Liver (tissue), 9 donors: ENCODE results near the gene ASIC2. TPM values are rescaled to one million over a fixed set of nuclear protein-coding genes. Genes with fewer than 3 reads are reported as not detected.
A peak's percentile ranks its signal among the peaks of the same experiment; 100 is the strongest.

ENCODE experiments used
- DNase-seq: peaks from one replicate; pipeline ENCODE4 v3.0.0-alpha.2; 2017; ENCODE audit warnings: low spot score
- H3K27ac ChIP-seq, 2 donors: one replicate each; pipeline ENCODE4 v1.7.0; 2013; ENCODE audit warnings: inconsistent platforms in 2 of 2, low read length in 2 of 2, control low read depth in 1 of 2, low read depth in 1 of 2, mild to moderate bottlenecking in 1 of 2
- H3K27me3 ChIP-seq, 4 donors: one replicate each; pipeline versions ENCODE4 v1.6.1 to v1.7.0; 2013; ENCODE audit warnings: low read length in 3 of 4, inconsistent platforms in 1 of 4, mild to moderate bottlenecking in 1 of 4, moderate library complexity in 1 of 4; ENCODE audit not compliant: control insufficient read depth in 4 of 4, insufficient read depth in 4 of 4
- H3K36me3 ChIP-seq, 4 donors: one replicate each; pipeline versions ENCODE4 v1.6.1 to v1.7.0; 2013; ENCODE audit warnings: low read length in 3 of 4, mild to moderate bottlenecking in 3 of 4, low read depth in 1 of 4, moderate library complexity in 1 of 4; ENCODE audit not compliant: control insufficient read depth in 4 of 4, insufficient read depth in 3 of 4
- H3K4me1 ChIP-seq, 4 donors: one replicate each; pipeline versions ENCODE4 v1.6.1 to v1.7.0; 2013; ENCODE audit warnings: low read length in 3 of 4, mild to moderate bottlenecking in 3 of 4, moderate library complexity in 1 of 4; ENCODE audit not compliant: control insufficient read depth in 4 of 4, insufficient read depth in 4 of 4
- H3K4me3 ChIP-seq, 3 donors: one replicate each; pipeline versions ENCODE4 v1.6.1 to v1.7.0; 2013; ENCODE audit warnings: low read length in 3 of 3, control low read depth in 1 of 3, low read depth in 1 of 3, mild to moderate bottlenecking in 1 of 3
- H3K9ac ChIP-seq, 2 donors: one replicate each; pipeline ENCODE4 v1.7.0; 2013; ENCODE audit warnings: low read length in 2 of 2, mild to moderate bottlenecking in 2 of 2, moderate library complexity in 2 of 2, control low read depth in 1 of 2, low read depth in 1 of 2
- H3K9me3 ChIP-seq, 4 donors: one replicate each; pipeline versions ENCODE4 v1.6.1 to v1.7.0; 2013; ENCODE audit warnings: low read length in 3 of 4; ENCODE audit not compliant: control insufficient read depth in 4 of 4
- CTCF ChIP-seq: fragments of 150-350 bp; IDR thresholded peaks from 2 replicates; pipeline ENCODE4 v1.5.1; 2017; ENCODE audit warnings: improper control_type of control experiment, low read depth, low read length; ENCODE audit not compliant: missing input control
- EGR1 ChIP-seq, 2 donors: IDR thresholded peaks; 2 replicates each; pipeline ENCODE4 v1.6.1; 2016 to 2018; ENCODE audit warnings: antibody characterized with exemption in 2 of 2, low read depth in 2 of 2
- FOXA1 ChIP-seq: IDR thresholded peaks from 2 replicates; pipeline ENCODE4 v1.6.1; 2016; ENCODE audit warnings: antibody characterized with exemption
- GABPA ChIP-seq, 2 donors: IDR thresholded peaks in 1 of 2; conservative IDR thresholded peaks in 1 of 2; 2 replicates each; pipeline ENCODE4 v1.6.1; 2016; ENCODE audit warnings: antibody characterized with exemption in 2 of 2, mild to moderate bottlenecking in 1 of 2, moderate library complexity in 1 of 2
- HNF4A ChIP-seq, 2 donors: conservative IDR thresholded peaks; 2 replicates each; pipeline ENCODE4 v1.6.1; 2016; ENCODE audit warnings: antibody characterized with exemption in 2 of 2, mild to moderate bottlenecking in 2 of 2
- HNF4G ChIP-seq: IDR thresholded peaks from 2 replicates; pipeline ENCODE4 v1.6.1; 2016; ENCODE audit warnings: antibody characterized with exemption
- JUND ChIP-seq, 2 donors: IDR thresholded peaks; 2 replicates each; pipeline ENCODE4 v1.6.1; 2016; ENCODE audit warnings: antibody characterized with exemption in 2 of 2
- MAX ChIP-seq: IDR thresholded peaks from 2 replicates; pipeline ENCODE4 v1.6.1; 2016; ENCODE audit warnings: antibody characterized with exemption
- NR2F2 ChIP-seq: IDR thresholded peaks from 2 replicates; pipeline ENCODE4 v1.6.1; 2016; ENCODE audit warnings: antibody characterized with exemption
- RAD21 ChIP-seq, 2 donors: IDR thresholded peaks; 2 replicates each; pipeline ENCODE4 v1.6.1; 2016; ENCODE audit warnings: antibody characterized with exemption in 2 of 2, mild to moderate bottlenecking in 2 of 2
- REST ChIP-seq: IDR thresholded peaks from 2 replicates; pipeline ENCODE4 v1.6.1; 2016; ENCODE audit warnings: antibody characterized with exemption, mild to moderate bottlenecking
- RXRA ChIP-seq, 2 donors: IDR thresholded peaks; 2 replicates each; pipeline ENCODE4 v1.6.1; 2017 to 2018; ENCODE audit warnings: antibody characterized with exemption in 2 of 2, mild to moderate bottlenecking in 1 of 2
- SP1 ChIP-seq: IDR thresholded peaks from 2 replicates; pipeline ENCODE4 v1.6.1; 2018; ENCODE audit warnings: antibody characterized with exemption, mild to moderate bottlenecking
- YY1 ChIP-seq: IDR thresholded peaks from 2 replicates; pipeline ENCODE4 v1.6.1; 2016; ENCODE audit warnings: antibody characterized with exemption, mild to moderate bottlenecking
- ZBTB33 ChIP-seq: IDR thresholded peaks from 2 replicates; pipeline ENCODE4 v1.6.1; 2016; ENCODE audit warnings: antibody characterized with exemption
- WGBS: extraction: QIAGEN DNeasy Blood & Tissue Kit; methylation state at CpG from one replicate; pipeline ENCODE4 v1.1.7; 2013; 5-methylcytosine and 5-hydroxymethylcytosine counted together
- polyA plus RNA-seq, 2 donors: library from polyadenylated mRNA; stranded (reverse) in 1 of 2; unstranded in 1 of 2; fragments of 200-250 nt in 1 of 2; fragments of >200 nt in 1 of 2; fragmentation: Nextera tagmentation in 1 of 2; extraction: Ambion mirVana in 1 of 2; gene quantifications; one replicate each; pipeline versions ENCODE4 v1.2.1 to v1.2.3, GENCODE V29; 2013 to 2015
- total RNA-seq, 2 donors: library from RNA; depleted of rRNA; stranded (reverse); fragments of >200 nt; gene quantifications; one replicate each; pipeline ENCODE4 v1.2.3, GENCODE V29; 2014
- donor health status: healthy.
- donor health status: healthy.
- donor health status: healthy.
- donor health status: healthy.
- donor health status: healthy.

Gene ASIC2
- total and polyA plus RNA-seq, 4 donors: under 0.01 TPM; not detected in 3

GRCh38 chr17:33038740-33039139, 254.4 kb downstream of the ASIC2 start:
- Histone ChIP-seq H3K9me3 (peaks cover 0 to 3% (median under 1%) of the 10 kb centered on the region in 4 donors), H3K4me3 (no peak overlapping the region), H3K27ac (no peak overlapping the region), H3K36me3 (no peaks in the 10 kb centered on the region), H3K27me3 (peaks cover 0 to 6% (median 2%) of the 10 kb centered on the region in 4 donors), H3K4me1 (no peaks in the 10 kb centered on the region), H3K9ac (no peak overlapping the region)
- TF ChIP-seq RAD21 (IDR thresholded peaks at IDR 0.05) (peak; percentile 14 to 33), ZBTB33 (no peak)
- DNase-seq: no peak
- 4% methylated on average over 3 of the region's 3 CpGs for WGBS

GRCh38 chr17:33033176-33033575, 259.9 kb downstream of the ASIC2 start:
- peaks cover 0 to 3% (median 1%) of the 10 kb centered on the region in 4 donors for H3K27me3 ChIP-seq
- no peak for DNase-seq
- no peak overlapping the region for H3K27ac ChIP-seq
- peaks cover 0 to 3% (median under 1%) of the 10 kb centered on the region in 4 donors for H3K9me3 ChIP-seq
- H3K4me3 ChIP-seq: no peak overlapping the region
- no peak overlapping the region for H3K9ac ChIP-seq
- H3K4me1 ChIP-seq: no peaks in the 10 kb centered on the region
- H3K36me3 ChIP-seq: no peaks in the 10 kb centered on the region
- WGBS: 98% methylated on average over 4 of the region's 4 CpGs
- TF ChIP-seq NR2F2: no peak
- no peak for TF ChIP-seq SP1

- DNase-seq: no peak
- 75% methylated on average over 1 of the region's 1 CpG for WGBS
- Histone ChIP-seq H3K27me3 (peaks cover 0 to under 1% (median 0%) of the 10 kb centered on the region in 4 donors), H3K27ac (no peak overlapping the region), H3K4me1 (no peaks in the 10 kb centered on the region), H3K9ac (no peak overlapping the region), H3K9me3 (no peaks in the 10 kb centered on the region), H3K36me3 (no peaks in the 10 kb centered on the region), H3K4me3 (no peak overlapping the region)
- TF ChIP-seq YY1 (no peak), CTCF (no peak), JUND (IDR thresholded peaks at IDR 0.05) (no peak), EGR1 (IDR thresholded peaks at IDR 0.05; ENCODE audit: low read depth in 2 of 2) (no peak), GABPA (IDR thresholded peaks at IDR 0.05 in 1 of 2, conservative IDR thresholded peaks at IDR 0.05 in 1 of 2) (no peak), RXRA (IDR thresholded peaks at IDR 0.05) (no peak)
These were observed 264.3 kb downstream of the ASIC2 start for GRCh38 chr17:33028778-33029177.

- 78% methylated on average over 8 of the region's 8 CpGs for WGBS
- H3K4me1 ChIP-seq: no peaks in the 10 kb centered on the region
- H3K4me3 ChIP-seq: no peak overlapping the region
- H3K9ac ChIP-seq: no peak overlapping the region
- no peak overlapping the region for H3K27ac ChIP-seq
- no peak for DNase-seq
- no peaks in the 10 kb centered on the region for H3K27me3 ChIP-seq
- no peaks in the 10 kb centered on the region for H3K9me3 ChIP-seq
- no peaks in the 10 kb centered on the region for H3K36me3 ChIP-seq
- TF ChIP-seq HNF4A (conservative IDR thresholded peaks at IDR 0.05) (no peak), YY1 (no peak), REST (no peak), ZBTB33 (no peak), JUND (IDR thresholded peaks at IDR 0.05) (no peak), FOXA1 (no peak), MAX (no peak), GABPA (IDR thresholded peaks at IDR 0.05 in 1 of 2, conservative IDR thresholded peaks at IDR 0.05 in 1 of 2) (no peak), HNF4G (no peak)
These were observed 265.0 kb downstream of the ASIC2 start for GRCh38 chr17:33028061-33028460.
